ENCODE data around the gene SPDYC. TPM values are rescaled to one million over a fixed set of nuclear protein-coding genes. Genes with fewer than 3 reads are reported as not detected.

Gene SPDYC
- total and polyA plus RNA-seq, 2 of the 13 experiments (the other 11 are each of a cell fraction or from before 2014, with no cell fraction given) = 0.15 to 0.33 TPM

- no peak for TF ChIP-seq ZNF496 (CRISPR knock-in tag; IDR thresholded peaks at IDR 0.05; ENCODE audit: insufficient replicate concordance)
- no peak for TF ChIP-seq ZBTB1 (CRISPR knock-in tag; IDR thresholded peaks at IDR 0.05; ENCODE audit: borderline replicate concordance)
- TF ChIP-seq ZNF550 (CRISPR knock-in tag; IDR thresholded peaks at IDR 0.05; ENCODE audit: borderline replicate concordance) = no peak
- no peak for TF ChIP-seq SIN3B (IDR thresholded peaks at IDR 0.05; ENCODE audit: low read length)
- no peak for TF ChIP-seq ZSCAN25 (CRISPR knock-in tag; IDR thresholded peaks at IDR 0.05)
Observed at GRCh38 chr11:65188486-65188885, 18.5 kb downstream of the SPDYC start (continued).

DNA sequence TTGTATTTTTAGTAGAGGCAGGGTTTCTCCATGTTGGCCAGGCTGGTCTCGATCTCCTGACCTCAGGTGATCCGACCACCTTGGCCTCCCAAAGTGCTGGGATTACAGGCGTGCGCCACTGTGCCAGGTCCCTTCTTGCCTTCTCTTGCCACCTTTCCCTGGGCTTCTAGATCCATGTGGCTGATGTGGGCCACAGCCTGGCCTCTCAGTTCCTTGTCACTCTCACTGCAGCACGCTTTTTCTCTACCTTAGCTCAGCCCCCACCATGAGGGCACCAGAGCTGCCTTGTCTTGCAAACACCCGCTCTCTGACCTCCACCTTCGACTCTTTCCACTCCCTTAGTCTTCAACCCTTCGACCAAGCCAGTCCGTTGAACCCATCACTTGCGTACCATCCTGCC, 19.2 kb downstream of the SPDYC start:
- ChIA-PET POLR2A (no interaction called here), CTCF (ENCODE audit: low intra/inter-chr PET ratio, low total read pairs) (no interaction called here)
- H3K27me3 ChIP-seq (ENCODE audit: control insufficient read depth in 1 of 2, insufficient read depth in 2 of 2, low read length in 2 of 2) = no peaks in the 10 kb centered on the region
- H3K9me3 ChIP-seq (ENCODE audit: low read length) = no peaks in the 10 kb centered on the region
- H3K79me2 ChIP-seq (ENCODE audit: insufficient read depth, low read length) = no peaks in the 10 kb centered on the region
- no peak for TF ChIP-seq ZBTB1 (CRISPR knock-in tag; IDR thresholded peaks at IDR 0.05; ENCODE audit: borderline replicate concordance)
- TF ChIP-seq ZNF577 (CRISPR knock-in tag; IDR thresholded peaks at IDR 0.05; ENCODE audit: borderline replicate concordance, low read depth) = no peak
- TF ChIP-seq HHEX (CRISPR knock-in tag; IDR thresholded peaks at IDR 0.05) = no peak
- TF ChIP-seq PHF20 (CRISPR knock-in tag; IDR thresholded peaks at IDR 0.05) = no peak
- TF ChIP-seq RNF2 (conservative IDR thresholded peaks at IDR 0.05; ENCODE audit: low read depth) = no peak
- no peak for TF ChIP-seq MAF1 (CRISPR knock-in tag; IDR thresholded peaks at IDR 0.05; ENCODE audit: borderline replicate concordance)
- TF ChIP-seq FOSL2 (CRISPR knock-in tag; IDR thresholded peaks at IDR 0.05) = no peak
- no peak overlapping the region for H3K4me2 ChIP-seq (ENCODE audit: low read depth, low read length)
- H3K4me1 ChIP-seq (ENCODE audit: insufficient read depth, low read length) = no peaks in the 10 kb centered on the region
- intact Hi-C loops (cut with micrococcal nuclease; ENCODE audit: unreplicated experiment) (no loop called here), in situ Hi-C loops (cut with HindIII; ENCODE audit: extremely low pct_ligation_motif_present, low pct_unique_long_range_greater_than_20kb) (no loop called here)
- no peak for DNase-seq (ENCODE audit: low spot score)
- H3K9ac ChIP-seq (ENCODE audit: insufficient read depth, low read depth, low read length) = no peak overlapping the region
- peaks cover 8 to 44% of the 10 kb centered on the region in 2 experiments; a peak in 4 of 5 replicates for H3K36me3 ChIP-seq (replicated peaks in 1 of 2; ENCODE audit: control insufficient read depth in 1 of 2, insufficient read depth in 2 of 2, low read length in 2 of 2)
- no peaks in the 10 kb centered on the region for H4K20me1 ChIP-seq (ENCODE audit: insufficient read depth, low read length)
- no peak for ATAC-seq
- no peak overlapping the region for H3K27ac ChIP-seq (ENCODE audit: extremely low read length, insufficient read depth, low read length)
- FAIRE-seq = no peak
- WGBS (ENCODE audit: low lambda C conversion rate) = 90% methylated on average over 10 of the region's 10 CpGs
- BruUV-seq (replicated peaks) = no TSS peak
- no peak overlapping the region for H2AFZ ChIP-seq (ENCODE audit: low read length)
- H3K4me3 ChIP-seq (replicated peaks in 1 of 3; ENCODE audit: insufficient read depth in 1 of 3, low read depth in 2 of 3, low read length in 3 of 3) = no peak overlapping the region

All from HepG2 (cell line).